ENCODE results near the gene SSBP3.

DNA sequence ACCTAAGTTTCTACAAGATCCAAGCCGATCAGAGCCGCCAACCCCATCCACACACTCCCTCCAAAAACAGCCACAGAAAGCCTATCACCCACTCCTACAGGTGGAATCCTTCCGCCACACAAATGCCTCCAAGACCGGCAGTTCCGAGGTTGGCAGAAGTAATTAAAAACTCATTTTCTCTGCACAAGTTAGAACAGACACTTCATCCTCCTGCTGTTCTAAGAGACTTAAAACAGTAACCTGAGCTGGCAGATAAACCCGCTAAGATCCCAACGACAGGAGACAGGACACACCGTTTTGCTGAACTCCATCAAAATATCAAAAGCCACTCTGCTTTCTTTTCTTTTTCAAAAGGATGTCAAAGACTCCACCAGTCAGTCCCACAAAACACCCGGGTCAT is 2.8 kb downstream of the SSBP3 start:
- TF ChIP-seq, protein P1, sequence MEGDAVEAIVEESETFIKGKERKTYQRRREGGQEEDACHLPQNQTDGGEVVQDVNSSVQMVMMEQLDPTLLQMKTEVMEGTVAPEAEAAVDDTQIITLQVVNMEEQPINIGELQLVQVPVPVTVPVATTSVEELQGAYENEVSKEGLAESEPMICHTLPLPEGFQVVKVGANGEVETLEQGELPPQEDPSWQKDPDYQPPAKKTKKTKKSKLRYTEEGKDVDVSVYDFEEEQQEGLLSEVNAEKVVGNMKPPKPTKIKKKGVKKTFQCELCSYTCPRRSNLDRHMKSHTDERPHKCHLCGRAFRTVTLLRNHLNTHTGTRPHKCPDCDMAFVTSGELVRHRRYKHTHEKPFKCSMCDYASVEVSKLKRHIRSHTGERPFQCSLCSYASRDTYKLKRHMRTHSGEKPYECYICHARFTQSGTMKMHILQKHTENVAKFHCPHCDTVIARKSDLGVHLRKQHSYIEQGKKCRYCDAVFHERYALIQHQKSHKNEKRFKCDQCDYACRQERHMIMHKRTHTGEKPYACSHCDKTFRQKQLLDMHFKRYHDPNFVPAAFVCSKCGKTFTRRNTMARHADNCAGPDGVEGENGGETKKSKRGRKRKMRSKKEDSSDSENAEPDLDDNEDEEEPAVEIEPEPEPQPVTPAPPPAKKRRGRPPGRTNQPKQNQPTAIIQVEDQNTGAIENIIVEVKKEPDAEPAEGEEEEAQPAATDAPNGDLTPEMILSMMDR (IDR thresholded peaks at IDR 0.05) = no peak
- TF ChIP-seq EP300 (IDR thresholded peaks at IDR 0.05) = no peak

All from suprapubic skin (tissue), 3 donors.